MV-4-11 (cell line): ENCODE results near the gene CACUL1.

Experiments used
- DNase-seq: peaks from one replicate; lab custom pipeline; 2025; lab: John Stamatoyannopoulos, UW

CACUL1 gene

DNA sequence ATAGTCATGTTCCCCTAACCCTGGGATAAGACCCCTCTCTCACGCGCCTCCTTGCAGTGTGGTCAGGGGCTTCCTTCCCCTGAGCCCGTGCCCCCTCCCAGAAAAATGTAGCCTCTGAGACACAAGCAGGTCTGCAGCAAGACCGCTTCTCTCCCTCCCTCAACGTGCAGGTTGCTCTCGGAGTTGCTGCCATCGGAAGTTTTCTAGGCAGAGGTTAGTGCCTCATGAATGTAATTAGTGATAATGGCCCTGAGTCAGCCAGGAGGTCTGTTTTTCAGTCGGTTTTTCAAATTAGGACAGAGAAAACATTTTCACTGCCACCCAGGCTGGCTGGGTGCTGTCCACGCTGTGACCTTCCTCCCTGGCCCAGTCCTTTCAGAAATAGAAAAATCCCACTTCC, 116.1 kb downstream of the CACUL1 start:
- no peak for DNase-seq

DNA sequence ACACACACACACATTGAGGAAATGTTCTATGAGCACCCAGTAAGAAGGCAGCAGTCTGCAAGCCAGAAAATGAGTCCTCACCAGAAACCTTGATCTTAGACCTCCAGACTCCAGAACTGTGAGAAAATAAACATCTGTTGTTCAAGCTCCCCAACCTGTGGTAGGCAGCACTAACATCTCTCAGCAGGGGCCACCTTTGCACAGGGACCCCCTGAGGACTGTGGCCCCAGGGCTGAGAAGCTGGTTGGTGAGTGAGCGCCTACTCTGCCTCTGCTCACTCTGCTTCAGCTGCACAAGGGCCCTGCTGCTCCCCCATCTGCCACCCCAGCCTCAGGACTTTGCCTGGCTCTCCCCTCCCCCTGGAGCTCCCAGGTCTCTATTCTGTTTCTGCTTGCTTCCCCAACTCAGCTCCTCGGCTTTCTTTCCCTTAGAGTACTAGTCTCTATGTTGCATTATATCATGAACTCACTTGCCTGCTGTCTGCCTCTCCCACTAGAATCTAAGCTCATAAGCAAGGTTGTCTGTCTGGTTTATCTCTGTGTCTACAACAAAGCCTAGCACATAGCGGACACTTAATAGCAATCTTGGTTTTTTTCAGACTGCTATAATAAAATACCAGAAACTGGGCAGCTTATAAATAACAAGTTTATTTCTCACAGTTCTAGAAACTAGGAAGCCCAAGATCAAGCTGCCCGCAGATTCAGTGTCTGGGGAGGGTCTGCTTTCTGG, 118.9 kb downstream of the CACUL1 start:
- no peak for DNase-seq

DNA sequence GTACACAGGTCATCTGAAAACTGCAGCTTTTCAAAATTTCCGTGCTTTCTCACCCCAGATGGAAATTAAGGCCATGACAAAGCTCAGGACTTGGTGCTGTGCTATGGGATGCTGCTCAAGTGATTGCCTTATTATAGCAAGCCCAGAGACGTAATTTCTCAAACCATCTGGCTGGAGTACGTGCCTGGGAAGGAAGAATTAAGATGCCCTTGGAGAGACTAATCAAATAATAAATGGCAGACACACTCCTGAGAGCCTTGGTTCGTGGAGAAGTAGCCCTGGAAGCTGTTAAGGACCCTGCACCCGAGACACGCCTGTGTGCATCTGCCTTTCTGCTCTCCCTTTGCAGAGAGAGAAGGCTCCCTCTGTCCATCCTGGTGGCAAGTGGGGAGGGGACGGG, 121.0 kb downstream of the CACUL1 start:
- DNase-seq: no peak

DNA sequence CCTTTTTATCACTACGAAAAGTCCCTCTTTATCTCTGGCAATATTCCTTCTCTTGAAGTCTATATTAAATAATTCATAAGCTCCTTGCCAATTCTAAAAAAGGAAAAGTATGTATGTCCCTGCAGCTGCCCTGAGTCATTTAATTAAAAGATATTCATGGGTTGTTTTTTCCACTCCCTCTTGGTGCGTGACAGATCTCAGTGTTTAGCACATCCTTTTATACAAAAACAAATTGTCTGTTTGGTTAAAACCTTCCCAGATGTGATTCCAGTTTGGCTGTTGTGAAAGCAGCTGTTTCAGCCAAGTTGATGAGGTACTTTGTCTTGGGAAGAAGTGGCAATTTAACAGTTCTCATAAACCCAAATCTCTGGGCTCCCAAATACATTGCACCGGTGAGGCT, 125.6 kb downstream of the CACUL1 start:
- DNase-seq: no peak

DNA sequence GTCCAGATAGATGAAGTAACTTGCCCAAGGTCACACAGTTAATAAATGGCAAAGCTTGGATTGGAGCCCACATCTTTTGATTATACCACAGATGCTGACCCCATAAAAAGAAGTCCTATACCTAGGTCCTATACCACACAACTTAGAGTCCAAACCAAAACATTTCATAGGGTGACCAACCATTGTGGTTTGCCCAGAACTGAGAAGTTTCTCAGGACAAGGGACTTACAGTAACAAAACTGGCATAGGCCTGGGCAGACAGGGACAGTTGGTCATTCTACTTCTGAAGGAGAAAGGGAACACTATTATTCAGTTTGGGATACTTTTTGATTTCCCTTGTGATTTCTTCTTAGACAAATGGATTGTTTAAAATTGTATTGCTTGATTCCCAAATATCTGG, 126.4 kb downstream of the CACUL1 start:
- DNase-seq: no peak

DNA sequence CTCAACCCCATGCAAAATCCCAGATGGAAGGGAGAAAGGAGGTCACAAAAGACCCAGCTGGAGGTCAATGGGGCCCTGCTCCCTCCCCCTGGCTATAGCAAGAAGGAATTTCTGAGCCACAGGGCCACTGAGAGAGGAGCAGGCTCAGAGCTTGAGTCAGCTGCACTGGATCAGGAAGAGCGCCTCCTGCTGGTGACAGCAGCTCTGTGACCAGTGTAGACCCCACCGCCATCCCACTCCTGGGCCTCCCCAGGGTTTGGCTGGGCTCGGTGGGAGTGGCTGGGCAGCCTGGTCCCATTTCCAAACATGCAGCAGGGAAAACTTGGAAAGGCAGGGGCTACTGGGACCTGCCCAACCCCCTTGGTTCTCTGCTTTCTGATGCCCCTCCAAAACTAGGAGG, 127.8 kb downstream of the CACUL1 start:
- no peak for DNase-seq
